ENCODE results near the gene CAMSAP1.

The CAMSAP1 gene

DNA sequence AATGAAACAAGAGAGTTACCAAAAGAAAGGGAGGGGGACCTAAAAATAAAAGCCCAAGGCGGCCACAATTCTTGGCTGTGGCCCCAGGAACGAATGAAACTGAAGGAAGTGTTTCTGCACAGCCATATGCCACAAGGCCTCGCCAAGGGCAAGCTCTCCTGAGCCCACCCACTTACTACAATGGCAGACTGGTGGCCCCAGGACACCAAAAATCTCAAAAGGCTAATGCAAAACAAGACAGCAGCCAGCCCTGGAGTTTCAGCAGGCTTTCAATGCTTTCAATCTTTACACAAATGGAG is 4.0 kb downstream of the CAMSAP1 start:
- DNase-seq (ENCODE audit: low spot score): no peak
- in situ Hi-C loops (cut with MboI; ENCODE audit: low pct_unique_long_range_greater_than_20kb, low sequenced_read_pairs, unreplicated experiment): no loop called here
- TF ChIP-seq, protein P1, sequence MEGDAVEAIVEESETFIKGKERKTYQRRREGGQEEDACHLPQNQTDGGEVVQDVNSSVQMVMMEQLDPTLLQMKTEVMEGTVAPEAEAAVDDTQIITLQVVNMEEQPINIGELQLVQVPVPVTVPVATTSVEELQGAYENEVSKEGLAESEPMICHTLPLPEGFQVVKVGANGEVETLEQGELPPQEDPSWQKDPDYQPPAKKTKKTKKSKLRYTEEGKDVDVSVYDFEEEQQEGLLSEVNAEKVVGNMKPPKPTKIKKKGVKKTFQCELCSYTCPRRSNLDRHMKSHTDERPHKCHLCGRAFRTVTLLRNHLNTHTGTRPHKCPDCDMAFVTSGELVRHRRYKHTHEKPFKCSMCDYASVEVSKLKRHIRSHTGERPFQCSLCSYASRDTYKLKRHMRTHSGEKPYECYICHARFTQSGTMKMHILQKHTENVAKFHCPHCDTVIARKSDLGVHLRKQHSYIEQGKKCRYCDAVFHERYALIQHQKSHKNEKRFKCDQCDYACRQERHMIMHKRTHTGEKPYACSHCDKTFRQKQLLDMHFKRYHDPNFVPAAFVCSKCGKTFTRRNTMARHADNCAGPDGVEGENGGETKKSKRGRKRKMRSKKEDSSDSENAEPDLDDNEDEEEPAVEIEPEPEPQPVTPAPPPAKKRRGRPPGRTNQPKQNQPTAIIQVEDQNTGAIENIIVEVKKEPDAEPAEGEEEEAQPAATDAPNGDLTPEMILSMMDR (IDR thresholded peaks at IDR 0.05; ENCODE audit: extremely low read depth, insufficient read depth, missing control alignments): no peak

DNA sequence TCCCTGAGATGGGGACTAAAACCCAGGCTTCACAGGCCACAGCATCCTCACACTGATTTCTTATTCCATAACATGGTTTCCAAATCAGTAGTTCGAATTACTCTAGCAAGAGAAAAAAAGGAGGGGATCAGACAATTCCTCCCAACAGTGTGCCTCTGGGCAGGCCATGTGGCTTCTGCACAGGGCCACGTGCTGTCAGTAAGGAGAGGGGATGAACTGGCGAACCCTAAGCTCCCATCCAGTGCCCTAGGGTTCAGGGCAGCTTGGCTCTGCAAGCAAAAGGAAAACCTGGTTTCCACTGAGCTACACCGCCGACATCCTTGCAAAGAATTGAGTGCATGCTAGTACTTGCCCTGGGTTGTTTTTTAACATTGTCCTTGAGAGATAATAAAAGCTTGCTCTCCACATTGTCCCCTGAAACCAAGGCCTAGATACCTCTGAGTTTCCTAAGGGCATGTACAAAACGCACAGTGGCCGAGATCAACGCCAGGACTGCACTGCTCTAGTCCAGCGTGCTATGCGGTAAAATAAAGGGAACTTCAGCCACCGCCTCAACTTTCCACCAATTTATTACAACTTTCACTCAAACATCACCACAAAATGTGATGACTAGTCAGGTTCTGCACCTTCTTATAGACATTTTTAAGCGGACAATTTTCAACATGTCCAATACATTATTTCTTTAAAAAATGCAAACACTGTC is 4.5 kb downstream of the CAMSAP1 start:
- in situ Hi-C loops (cut with MboI; ENCODE audit: low pct_unique_long_range_greater_than_20kb, low sequenced_read_pairs, unreplicated experiment): no loop called here
- TF ChIP-seq, protein P1 (IDR thresholded peaks at IDR 0.05; ENCODE audit: extremely low read depth, insufficient read depth, missing control alignments): no peak
- DNase-seq (ENCODE audit: low spot score): no peak

DNA sequence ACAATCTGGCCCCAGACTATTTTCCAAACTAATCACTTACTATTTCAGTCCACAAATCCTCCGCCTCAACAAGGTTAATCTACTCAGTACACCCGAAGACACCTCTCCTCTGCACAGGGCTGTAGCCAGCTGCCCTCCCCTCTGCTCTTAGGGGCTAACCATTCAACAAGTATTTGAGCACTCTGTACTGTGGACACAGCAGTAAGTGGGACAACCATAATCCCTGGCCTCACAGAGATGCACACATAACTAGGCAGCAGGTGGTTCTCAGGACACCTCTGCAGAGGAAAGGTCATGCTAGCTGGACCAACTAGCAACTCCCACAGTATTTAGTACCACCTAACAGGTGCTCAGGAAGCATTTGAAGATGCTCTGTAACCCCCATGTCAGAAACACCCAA is 5.5 kb downstream of the CAMSAP1 start:
- in situ Hi-C loops (cut with MboI; ENCODE audit: low pct_unique_long_range_greater_than_20kb, low sequenced_read_pairs, unreplicated experiment): no loop called here
- no peak for DNase-seq (ENCODE audit: low spot score)
- TF ChIP-seq, protein P1 (IDR thresholded peaks at IDR 0.05; ENCODE audit: extremely low read depth, insufficient read depth, missing control alignments): no peak

GRCh38 chr9:135901031-135901758 is 6.2 kb downstream of the CAMSAP1 start:
- no peak for DNase-seq (ENCODE audit: low spot score)
- TF ChIP-seq, protein P1 (IDR thresholded peaks at IDR 0.05; ENCODE audit: extremely low read depth, insufficient read depth, missing control alignments): no peak
- in situ Hi-C loops (cut with MboI; ENCODE audit: low pct_unique_long_range_greater_than_20kb, low sequenced_read_pairs, unreplicated experiment): no loop called here

GRCh38 chr9:135898634-135899407 is 8.5 kb downstream of the CAMSAP1 start:
- TF ChIP-seq, protein P1 (IDR thresholded peaks at IDR 0.05; ENCODE audit: extremely low read depth, insufficient read depth, missing control alignments): no peak
- no peak for DNase-seq (ENCODE audit: low spot score)
- in situ Hi-C loops (cut with MboI; ENCODE audit: low pct_unique_long_range_greater_than_20kb, low sequenced_read_pairs, unreplicated experiment): no loop called here

DNA sequence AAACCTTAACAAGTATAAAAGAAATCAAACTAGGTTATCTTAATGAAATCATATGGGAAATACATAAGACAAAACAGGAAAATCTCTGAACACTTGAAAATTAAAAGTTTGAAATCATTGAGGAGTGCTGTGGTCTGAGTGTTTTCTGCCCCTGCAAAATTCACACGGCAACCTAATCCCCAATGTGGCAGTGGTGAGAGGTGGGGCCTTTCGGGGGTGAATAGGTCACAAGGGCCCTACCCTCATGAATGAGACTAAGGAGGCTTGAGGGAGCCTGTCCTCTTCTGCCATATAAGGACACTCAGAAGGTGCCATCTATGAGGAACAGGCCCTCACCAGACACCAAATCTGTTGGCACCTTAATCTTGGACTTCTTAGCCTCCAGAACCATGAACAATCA is 10.7 kb downstream of the CAMSAP1 start:
- DNase-seq (ENCODE audit: low spot score): no peak
- TF ChIP-seq, protein P1 (IDR thresholded peaks at IDR 0.05; ENCODE audit: extremely low read depth, insufficient read depth, missing control alignments): no peak
- in situ Hi-C loops (cut with MboI; ENCODE audit: low pct_unique_long_range_greater_than_20kb, low sequenced_read_pairs, unreplicated experiment): no loop called here

Measured in GM13977 (cell line).